MM.1S (cell line): ENCODE results near the gene SCFD2.

Experiments used
- DNase-seq: peaks from one replicate; pipeline ENCODE4 v3.0.0-alpha.2; 2015
- H2AFZ ChIP-seq: fragments of 300-600 bp; sonication (generic); 2 replicates; pipeline ENCODE4 v1.6.0; 2016; ENCODE audit warnings: antibody characterized with exemption, low read length
- H3F3A ChIP-seq: fragments of 300-600 bp; sonication (generic); 2 replicates; pipeline ENCODE4 v1.6.1; 2016; ENCODE audit warnings: mild to moderate bottlenecking, antibody characterized with exemption, low read length, moderate library complexity, mixed read lengths; ENCODE audit not compliant: insufficient read depth
- H3K27ac ChIP-seq: fragments of 300-600 bp; sonication (generic); 2 replicates; pipeline ENCODE4 v1.5.1; 2016; ENCODE audit warnings: mild to moderate bottlenecking, low read length
- H3K27me3 ChIP-seq: fragments of 300-600 bp; sonication (generic); replicated peaks from 2 replicates; pipeline ENCODE4 v1.6.0; 2016; ENCODE audit warnings: low read length; ENCODE audit not compliant: insufficient read depth
- H3K36me3 ChIP-seq: fragments of 300-600 bp; sonication (generic); replicated peaks from 2 replicates; pipeline ENCODE4 v1.6.1; 2016; ENCODE audit warnings: mild to moderate bottlenecking, low read length, mixed read lengths; ENCODE audit not compliant: insufficient read depth
- H3K4me1 ChIP-seq: fragments of 300-600 bp; sonication (generic); 2 replicates; pipeline ENCODE4 v1.6.1; 2016; ENCODE audit warnings: low read length, mixed read lengths
- H3K4me2 ChIP-seq: fragments of 300-600 bp; sonication (generic); 2 replicates; pipeline ENCODE4 v1.6.0; 2016; ENCODE audit warnings: low read depth, low read length
- H3K4me3 ChIP-seq: fragments of 300-600 bp; sonication (generic); 2 replicates; pipeline ENCODE4 v1.5.1; 2016; ENCODE audit warnings: low read length, mixed read lengths
- H3K79me2 ChIP-seq: fragments of 300-600 bp; sonication (generic); 2 replicates; pipeline ENCODE4 v1.6.1; 2016; ENCODE audit warnings: mixed run types, low read length, mixed read lengths
- H3K9ac ChIP-seq: fragments of 300-600 bp; sonication (generic); 2 replicates; pipeline ENCODE4 v1.6.1; 2016; ENCODE audit warnings: low read length, mixed read lengths
- H3K9me2 ChIP-seq: fragments of 300-600 bp; sonication (generic); replicated peaks from 2 replicates; pipeline ENCODE4 v1.6.1; 2016; ENCODE audit warnings: mild to moderate bottlenecking, low read length, mixed read lengths; ENCODE audit not compliant: insufficient read depth
- H3K9me3 ChIP-seq: fragments of 300-600 bp; sonication (generic); replicated peaks from 2 replicates; pipeline ENCODE4 v1.6.1; 2016; ENCODE audit warnings: mild to moderate bottlenecking, low read length, mixed read lengths; ENCODE audit not compliant: insufficient read depth
- H4K20me1 ChIP-seq: fragments of 300-600 bp; sonication (generic); 2 replicates; pipeline ENCODE4 v1.6.1; 2016; ENCODE audit warnings: mild to moderate bottlenecking, low read length, moderate library complexity, mixed read lengths; ENCODE audit not compliant: insufficient read depth
- EZH2 ChIP-seq: fragments of 300-600 bp; sonication (generic); optimal IDR thresholded peaks from 2 replicates; pipeline ENCODE3; 2017; ENCODE audit warnings: low read depth, mild to moderate bottlenecking, antibody characterized with exemption, low read length, mixed read lengths
- EZH2phosphoT487 ChIP-seq: fragments of 300-600 bp; sonication (generic); IDR thresholded peaks from 2 replicates; pipeline ENCODE4 v1.6.1; 2018; ENCODE audit warnings: antibody characterized with exemption, low read length
- TF ChIP-seq, protein P1 (sequence below): fragments of 300-600 bp; sonication (generic); IDR thresholded peaks from 2 replicates; pipeline ENCODE4 v1.5.1; 2016; ENCODE audit warnings: antibody characterized with exemption, low read length, mixed read lengths

The SCFD2 gene

DNA sequence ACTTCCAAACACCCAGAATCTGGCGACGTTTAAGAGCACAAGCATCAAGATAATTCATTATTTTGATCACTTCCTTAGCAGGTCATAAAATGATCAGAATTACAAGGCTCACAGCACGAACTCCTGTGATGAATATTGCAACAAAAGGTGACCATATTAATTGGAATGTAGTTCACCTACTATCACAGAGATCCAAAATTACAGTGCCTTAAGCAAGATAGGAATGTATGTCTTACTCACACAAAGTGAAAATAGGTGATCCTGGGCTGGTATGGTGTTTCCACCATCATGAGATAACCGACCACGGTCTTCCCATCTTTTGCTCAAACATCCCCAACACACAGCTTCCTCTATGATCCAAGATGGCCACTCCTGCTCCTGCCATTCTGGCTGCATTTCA is 131.2 kb downstream of the SCFD2 start:
- Histone ChIP-seq H3F3A (no peaks in the 10 kb centered on the region), H3K4me2 (no peak overlapping the region), H4K20me1 (no peaks in the 10 kb centered on the region), H3K27ac (no peak overlapping the region), H2AFZ (no peak overlapping the region), H3K4me3 (no peak overlapping the region), H3K79me2 (no peaks in the 10 kb centered on the region), H3K4me1 (no peaks in the 10 kb centered on the region), H3K36me3 (no peaks in the 10 kb centered on the region), H3K27me3 (no peaks in the 10 kb centered on the region), H3K9me3 (no peaks in the 10 kb centered on the region), H3K9ac (no peak overlapping the region), H3K9me2 (no peaks in the 10 kb centered on the region)
- TF ChIP-seq, protein P1, sequence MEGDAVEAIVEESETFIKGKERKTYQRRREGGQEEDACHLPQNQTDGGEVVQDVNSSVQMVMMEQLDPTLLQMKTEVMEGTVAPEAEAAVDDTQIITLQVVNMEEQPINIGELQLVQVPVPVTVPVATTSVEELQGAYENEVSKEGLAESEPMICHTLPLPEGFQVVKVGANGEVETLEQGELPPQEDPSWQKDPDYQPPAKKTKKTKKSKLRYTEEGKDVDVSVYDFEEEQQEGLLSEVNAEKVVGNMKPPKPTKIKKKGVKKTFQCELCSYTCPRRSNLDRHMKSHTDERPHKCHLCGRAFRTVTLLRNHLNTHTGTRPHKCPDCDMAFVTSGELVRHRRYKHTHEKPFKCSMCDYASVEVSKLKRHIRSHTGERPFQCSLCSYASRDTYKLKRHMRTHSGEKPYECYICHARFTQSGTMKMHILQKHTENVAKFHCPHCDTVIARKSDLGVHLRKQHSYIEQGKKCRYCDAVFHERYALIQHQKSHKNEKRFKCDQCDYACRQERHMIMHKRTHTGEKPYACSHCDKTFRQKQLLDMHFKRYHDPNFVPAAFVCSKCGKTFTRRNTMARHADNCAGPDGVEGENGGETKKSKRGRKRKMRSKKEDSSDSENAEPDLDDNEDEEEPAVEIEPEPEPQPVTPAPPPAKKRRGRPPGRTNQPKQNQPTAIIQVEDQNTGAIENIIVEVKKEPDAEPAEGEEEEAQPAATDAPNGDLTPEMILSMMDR: no peak
- TF ChIP-seq EZH2phosphoT487: no peak
- TF ChIP-seq EZH2: no peak
- DNase-seq: no peak

DNA sequence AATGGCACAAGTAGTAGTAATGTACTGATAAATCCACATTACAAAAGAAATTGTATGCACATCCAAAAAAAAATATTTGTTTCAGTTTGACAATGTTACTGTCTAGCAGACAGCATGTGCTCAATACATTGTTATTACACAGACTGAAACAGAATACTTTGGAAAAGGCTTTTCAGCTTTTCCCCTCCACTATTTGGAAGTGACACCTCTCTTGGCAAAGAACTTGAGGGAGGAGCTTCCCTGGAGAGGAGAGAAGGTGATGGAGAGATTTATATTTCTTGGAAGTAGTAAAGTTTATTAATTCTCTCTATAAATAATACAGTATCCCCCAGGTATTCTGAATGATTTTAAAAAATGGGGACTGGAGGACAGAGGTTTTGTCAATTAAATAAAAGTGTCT is 131.8 kb downstream of the SCFD2 start:
- no peak for DNase-seq
- Histone ChIP-seq H3K79me2 (no peaks in the 10 kb centered on the region), H3K9me2 (no peaks in the 10 kb centered on the region), H2AFZ (no peak overlapping the region), H3K27me3 (no peaks in the 10 kb centered on the region), H4K20me1 (no peaks in the 10 kb centered on the region), H3K27ac (no peak overlapping the region), H3K4me1 (no peaks in the 10 kb centered on the region), H3K9ac (no peak overlapping the region), H3K36me3 (no peaks in the 10 kb centered on the region), H3F3A (no peaks in the 10 kb centered on the region), H3K4me3 (no peak overlapping the region), H3K9me3 (no peaks in the 10 kb centered on the region), H3K4me2 (no peak overlapping the region)
- TF ChIP-seq, protein P1: no peak
- TF ChIP-seq EZH2phosphoT487 (no peak), EZH2 (no peak)

DNA sequence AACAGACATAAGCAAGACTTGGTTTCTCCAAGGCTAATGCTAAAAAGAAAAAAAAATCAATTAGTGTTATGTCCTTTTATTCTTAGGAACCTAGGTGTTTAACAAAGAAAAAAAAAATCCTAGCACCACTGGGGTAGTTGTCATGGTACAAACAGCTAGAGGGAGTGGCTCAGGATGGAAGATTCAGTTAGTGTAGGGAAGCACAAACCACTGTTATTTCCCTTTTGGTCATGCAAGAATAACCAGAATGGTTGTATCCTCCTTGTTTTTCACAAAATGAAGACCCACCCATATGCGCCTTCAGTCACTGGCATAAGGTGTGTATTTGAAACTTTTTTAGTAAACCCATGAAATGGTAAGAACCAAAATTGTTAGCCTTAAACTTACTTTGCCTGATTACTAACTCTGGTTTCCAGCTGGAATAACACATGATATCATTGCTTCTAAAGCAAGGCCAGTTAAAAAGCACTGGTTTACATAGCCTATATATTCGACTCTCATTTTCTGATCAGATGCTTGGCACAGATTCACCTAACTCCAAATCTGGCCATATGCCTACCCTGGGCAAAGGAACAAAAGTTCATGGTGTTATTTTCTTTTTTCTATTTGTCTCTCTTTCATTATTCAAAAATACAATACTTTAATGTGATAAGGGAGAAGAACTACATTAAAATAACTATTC is 132.6 kb downstream of the SCFD2 start:
- Histone ChIP-seq H2AFZ (no peak overlapping the region), H3K4me1 (no peaks in the 10 kb centered on the region), H3K4me2 (no peak overlapping the region), H3K36me3 (no peaks in the 10 kb centered on the region), H3K27ac (no peak overlapping the region), H3K27me3 (no peaks in the 10 kb centered on the region), H4K20me1 (no peaks in the 10 kb centered on the region), H3K4me3 (no peak overlapping the region), H3K79me2 (no peaks in the 10 kb centered on the region), H3K9me3 (no peaks in the 10 kb centered on the region), H3K9ac (no peak overlapping the region), H3K9me2 (no peaks in the 10 kb centered on the region), H3F3A (no peaks in the 10 kb centered on the region)
- TF ChIP-seq EZH2phosphoT487 (no peak), EZH2 (no peak)
- TF ChIP-seq, protein P1: no peak
- DNase-seq: no peak
